ENCODE measurements around the gene ARSK.

DNA sequence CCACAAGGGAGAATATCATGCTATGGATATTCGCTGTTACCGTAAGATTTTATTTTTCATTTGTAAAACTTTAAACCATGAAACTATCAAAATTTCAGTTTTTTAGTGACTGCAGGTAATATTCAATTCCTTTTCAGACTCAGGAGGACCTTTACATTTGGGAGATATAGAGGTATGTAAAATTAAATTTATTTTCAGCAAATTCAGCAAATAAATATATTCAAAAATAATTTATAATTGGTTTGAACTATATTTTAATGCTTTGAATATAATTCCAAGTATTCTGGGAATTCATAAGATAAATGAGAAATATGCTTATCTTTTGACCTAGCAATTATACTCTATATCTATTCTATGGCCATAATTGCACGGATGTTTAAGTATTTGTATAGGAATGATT, 99.3 kb downstream of the ARSK start:
- TF ChIP-seq ZNF555 (tag by site-specific recombination; conservative IDR thresholded peaks at IDR 0.05) = no peak
- no peak for TF ChIP-seq YY2 (tag by site-specific recombination; IDR thresholded peaks at IDR 0.05)
- no peak for TF ChIP-seq BCL11B (tag by site-specific recombination; IDR thresholded peaks at IDR 0.05; ENCODE audit: low read depth)
- TF ChIP-seq, protein P1, sequence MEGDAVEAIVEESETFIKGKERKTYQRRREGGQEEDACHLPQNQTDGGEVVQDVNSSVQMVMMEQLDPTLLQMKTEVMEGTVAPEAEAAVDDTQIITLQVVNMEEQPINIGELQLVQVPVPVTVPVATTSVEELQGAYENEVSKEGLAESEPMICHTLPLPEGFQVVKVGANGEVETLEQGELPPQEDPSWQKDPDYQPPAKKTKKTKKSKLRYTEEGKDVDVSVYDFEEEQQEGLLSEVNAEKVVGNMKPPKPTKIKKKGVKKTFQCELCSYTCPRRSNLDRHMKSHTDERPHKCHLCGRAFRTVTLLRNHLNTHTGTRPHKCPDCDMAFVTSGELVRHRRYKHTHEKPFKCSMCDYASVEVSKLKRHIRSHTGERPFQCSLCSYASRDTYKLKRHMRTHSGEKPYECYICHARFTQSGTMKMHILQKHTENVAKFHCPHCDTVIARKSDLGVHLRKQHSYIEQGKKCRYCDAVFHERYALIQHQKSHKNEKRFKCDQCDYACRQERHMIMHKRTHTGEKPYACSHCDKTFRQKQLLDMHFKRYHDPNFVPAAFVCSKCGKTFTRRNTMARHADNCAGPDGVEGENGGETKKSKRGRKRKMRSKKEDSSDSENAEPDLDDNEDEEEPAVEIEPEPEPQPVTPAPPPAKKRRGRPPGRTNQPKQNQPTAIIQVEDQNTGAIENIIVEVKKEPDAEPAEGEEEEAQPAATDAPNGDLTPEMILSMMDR (tag by site-specific recombination; IDR thresholded peaks at IDR 0.05) = no peak
- TF ChIP-seq TCF7L2 (IDR thresholded peaks at IDR 0.05; ENCODE audit: borderline replicate concordance, low read depth, low read length) = no peak
- TF ChIP-seq, protein P2, sequence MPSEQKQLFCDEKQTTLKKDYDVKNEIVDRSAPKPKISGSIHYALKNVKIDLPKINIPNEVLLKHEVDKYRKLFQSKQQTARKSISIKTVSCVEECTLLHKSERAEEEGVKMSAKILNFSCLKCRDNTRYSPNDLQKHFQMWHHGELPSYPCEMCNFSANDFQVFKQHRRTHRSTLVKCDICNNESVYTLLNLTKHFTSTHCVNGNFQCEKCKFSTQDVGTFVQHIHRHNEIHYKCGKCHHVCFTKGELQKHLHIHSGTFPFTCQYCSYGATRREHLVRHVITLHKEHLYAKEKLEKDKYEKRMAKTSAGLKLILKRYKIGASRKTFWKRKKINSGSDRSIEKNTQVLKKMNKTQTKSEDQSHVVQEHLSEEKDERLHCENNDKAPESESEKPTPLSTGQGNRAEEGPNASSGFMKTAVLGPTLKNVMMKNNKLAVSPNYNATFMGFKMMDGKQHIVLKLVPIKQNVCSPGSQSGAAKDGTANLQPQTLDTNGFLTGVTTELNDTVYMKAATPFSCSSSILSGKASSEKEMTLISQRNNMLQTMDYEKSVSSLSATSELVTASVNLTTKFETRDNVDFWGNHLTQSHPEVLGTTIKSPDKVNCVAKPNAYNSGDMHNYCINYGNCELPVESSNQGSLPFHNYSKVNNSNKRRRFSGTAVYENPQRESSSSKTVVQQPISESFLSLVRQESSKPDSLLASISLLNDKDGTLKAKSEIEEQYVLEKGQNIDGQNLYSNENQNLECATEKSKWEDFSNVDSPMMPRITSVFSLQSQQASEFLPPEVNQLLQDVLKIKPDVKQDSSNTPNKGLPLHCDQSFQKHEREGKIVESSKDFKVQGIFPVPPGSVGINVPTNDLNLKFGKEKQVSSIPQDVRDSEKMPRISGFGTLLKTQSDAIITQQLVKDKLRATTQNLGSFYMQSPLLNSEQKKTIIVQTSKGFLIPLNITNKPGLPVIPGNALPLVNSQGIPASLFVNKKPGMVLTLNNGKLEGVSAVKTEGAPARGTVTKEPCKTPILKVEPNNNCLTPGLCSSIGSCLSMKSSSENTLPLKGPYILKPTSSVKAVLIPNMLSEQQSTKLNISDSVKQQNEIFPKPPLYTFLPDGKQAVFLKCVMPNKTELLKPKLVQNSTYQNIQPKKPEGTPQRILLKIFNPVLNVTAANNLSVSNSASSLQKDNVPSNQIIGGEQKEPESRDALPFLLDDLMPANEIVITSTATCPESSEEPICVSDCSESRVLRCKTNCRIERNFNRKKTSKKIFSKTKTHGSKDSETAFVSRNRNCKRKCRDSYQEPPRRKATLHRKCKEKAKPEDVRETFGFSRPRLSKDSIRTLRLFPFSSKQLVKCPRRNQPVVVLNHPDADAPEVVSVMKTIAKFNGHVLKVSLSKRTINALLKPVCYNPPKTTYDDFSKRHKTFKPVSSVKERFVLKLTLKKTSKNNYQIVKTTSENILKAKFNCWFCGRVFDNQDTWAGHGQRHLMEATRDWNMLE (tag by site-specific recombination; conservative IDR thresholded peaks at IDR 0.05; ENCODE audit: low read depth) = no peak
- no peak for TF ChIP-seq ZNF561 (tag by site-specific recombination; IDR thresholded peaks at IDR 0.05; ENCODE audit: borderline replicate concordance)
- no peak for TF ChIP-seq RBAK (tag by site-specific recombination; IDR thresholded peaks at IDR 0.05)

All from HEK293 (cell line).